Activated T-cell treated with anti-CD3 and anti-CD28 coated beads for 1 hour (primary cell): Measurements from ENCODE around the gene PLA2G1B.
"Not testable (repeated sequence)": the region's sequence is repeated elsewhere in the genome, so short reads cannot be mapped to it uniquely, and the experiment has no call there.

ENCODE experiments used
- DNase-seq: peaks from one replicate; pipeline ENCODE4 v3.0.0-alpha.2; 2020; ENCODE audit warnings: low read depth

PLA2G1B gene

DNA sequence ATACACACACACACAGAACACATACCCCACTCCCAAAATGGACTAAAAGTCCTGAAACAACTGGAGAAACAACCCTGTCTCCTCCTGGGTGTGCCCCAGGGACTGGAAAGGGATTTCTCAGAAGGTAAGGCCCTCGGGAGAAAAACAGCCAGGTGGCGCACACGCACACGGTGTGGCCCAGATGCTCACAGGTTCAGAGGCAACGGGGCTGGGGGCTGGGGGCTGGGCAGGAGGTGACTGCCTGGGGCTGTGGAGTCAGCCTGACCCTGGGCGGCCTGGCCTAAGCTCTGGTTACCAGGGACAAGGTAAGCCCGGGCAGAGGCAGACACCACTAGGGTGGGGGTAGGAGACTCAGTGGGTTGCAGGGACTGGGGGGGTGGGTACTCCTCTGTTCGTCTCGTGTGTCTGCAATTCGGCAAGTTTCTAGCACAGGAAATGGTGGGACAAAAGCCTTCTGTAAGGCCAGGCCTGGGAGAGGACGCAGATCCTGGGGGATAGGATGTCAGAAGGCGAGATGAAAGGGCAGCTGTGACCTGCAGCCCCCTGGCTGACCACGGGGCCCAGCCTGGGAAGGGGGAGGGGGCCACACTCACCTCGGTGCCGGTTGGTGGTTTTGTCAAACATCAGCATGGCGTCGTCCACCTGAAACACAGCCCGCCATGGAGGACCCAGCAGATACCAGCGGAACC, 31.0 kb upstream of the PLA2G1B start:
- DNase-seq: no peak

DNA sequence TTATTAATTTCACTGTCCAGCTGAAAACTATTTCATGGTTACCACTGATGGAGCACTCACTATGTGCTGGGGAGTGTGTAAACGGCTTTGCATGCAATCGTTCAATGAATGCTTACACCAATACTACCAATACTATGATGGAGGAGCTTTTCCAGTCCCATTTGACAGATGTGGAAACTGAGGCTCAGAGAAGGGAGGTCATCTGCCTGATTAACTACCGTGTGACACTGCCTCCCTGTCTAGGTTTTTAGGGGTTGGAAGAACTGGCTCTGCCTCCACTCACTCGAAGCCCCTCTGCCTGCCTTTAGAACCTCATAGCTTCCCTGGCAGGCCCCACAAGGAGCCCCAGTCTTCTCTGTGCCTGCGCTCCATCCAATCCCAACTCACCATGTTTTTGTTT, 29.5 kb upstream of the PLA2G1B start:
- DNase-seq: no peak

DNA sequence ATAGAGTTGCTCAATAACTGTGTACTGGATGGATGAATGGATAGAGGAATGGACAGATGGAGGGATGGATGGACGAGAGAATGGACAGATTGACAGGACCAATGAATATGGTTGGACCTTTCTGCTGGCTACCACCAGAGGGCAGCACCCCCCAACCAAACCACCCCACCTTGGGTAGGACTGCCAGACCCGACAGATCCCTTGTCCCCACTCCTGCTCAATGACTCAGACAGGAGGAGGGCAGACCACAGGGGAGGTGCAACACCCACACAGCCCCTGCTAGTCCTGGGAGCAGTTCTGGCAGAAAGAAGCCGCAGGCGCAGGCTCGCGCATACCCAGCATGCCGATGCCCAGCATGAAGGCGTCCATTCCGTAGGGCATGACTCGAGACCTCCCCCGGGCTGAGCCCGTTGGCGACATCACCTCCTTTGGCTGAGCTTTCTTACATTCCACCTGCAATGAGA, 29.0 kb upstream of the PLA2G1B start:
- DNase-seq: peak; percentile 65

DNA sequence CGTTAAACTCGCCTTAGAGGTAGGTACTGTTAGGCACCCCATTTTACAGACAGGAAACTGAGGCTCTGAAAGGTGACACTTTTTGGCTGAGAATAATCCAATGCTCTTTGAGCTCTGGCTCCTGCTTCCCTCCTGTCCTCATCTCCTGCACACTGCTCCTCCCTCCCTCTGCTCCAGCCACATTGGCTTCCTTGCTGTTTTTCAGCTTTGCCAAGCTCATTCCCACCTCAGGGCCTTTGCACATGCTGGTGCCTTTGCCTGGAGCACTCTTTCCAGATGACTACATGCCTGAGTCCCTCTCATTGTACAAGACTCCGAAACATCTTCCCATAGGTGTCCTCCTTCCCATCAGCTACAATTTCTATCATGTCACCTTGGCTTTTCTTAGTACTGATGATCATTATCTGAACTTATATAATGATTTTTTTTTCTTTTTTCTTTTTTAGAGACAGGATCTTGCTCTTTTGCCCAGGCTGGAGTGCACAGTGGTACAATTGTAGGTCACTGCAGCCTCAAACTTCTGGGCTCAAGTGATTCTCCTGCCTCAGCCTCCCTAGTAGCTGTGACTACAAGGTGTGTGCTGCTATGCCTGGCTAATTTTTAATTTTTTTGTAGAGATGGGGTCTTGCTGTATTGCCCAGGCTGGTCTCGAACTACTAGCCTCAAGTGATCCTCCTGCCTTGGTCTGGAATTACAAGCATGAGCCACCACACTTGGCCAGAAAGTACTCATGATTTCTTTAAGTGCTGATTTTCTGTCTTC, 26.2 kb upstream of the PLA2G1B start:
- no peak for DNase-seq

DNA sequence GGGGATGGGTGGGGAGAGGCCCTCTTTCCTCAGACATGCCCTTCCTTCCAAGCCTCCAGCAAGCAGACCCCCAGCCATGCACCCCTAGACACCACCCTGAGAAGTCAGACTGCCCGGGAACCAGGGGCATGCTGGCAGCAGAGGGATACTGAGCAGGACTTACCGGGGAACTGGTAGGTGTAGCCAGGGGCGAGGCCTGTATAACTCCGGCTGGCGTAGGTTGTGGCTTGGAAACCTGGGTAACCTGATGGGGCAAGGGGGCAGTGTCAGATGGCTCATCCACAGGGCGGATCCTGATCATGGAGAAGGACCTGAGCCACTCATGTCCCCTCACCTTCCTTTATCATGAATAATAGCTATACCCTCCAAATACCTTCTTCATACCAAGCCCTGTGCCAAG, 25.6 kb upstream of the PLA2G1B start:
- no peak for DNase-seq

DNA sequence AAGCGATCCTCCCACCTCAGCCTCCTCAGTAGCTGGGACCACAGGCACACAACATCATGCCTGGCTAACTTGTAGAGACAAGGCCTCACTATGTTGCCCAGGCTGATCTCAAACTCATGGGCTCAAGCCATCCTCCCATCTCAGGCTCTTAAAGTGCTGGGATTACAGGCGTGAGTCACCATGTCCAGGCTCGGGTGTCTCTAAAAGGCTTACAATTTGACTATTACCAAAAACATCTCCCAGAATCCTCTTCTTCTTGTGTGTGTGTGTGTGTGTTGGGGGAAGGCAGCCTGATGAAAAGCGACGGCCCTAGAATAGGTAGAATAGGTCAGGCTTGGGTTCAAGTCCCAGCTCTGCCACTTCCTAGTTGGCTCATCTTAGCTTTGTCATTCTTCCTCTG, 24.5 kb upstream of the PLA2G1B start:
- DNase-seq: no peak

DNA sequence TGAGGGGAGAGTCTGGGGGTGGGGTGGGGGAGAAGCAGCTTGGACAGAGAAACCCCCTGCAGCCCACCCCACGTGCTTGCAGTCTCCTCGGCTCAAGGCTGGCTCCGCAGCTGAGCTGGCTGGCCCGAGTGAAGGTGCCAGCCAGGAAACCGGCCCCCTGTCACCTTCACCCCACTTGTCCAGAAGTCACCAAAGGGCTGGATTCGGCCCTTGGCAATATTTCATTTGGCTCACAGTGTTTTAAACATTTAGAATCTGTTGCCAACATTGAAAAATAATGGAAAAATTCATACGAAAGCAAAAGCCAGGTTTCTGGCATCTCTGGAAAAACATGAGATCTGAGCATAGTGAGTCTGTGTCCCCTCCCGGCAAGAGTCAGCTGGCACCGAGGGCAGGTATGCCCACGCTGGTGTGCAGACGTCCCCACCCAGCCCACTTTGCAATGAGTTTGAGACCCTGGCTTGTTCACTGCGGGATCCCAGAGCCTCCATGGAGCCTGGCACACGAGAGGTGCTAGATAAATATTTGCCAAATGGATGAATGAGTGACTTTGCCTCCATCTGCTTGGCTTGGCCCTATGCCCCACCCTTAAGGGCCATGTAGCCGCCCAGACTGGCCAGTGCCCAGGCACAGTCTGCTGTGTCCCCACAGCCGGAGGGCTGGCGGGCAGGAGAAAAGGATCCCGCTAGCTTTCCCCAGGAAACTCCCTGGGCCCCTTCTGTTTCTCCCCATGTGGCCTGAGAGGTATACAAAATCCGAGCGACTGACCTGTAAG, 23.2 kb upstream of the PLA2G1B start:
- DNase-seq: no peak

DNA sequence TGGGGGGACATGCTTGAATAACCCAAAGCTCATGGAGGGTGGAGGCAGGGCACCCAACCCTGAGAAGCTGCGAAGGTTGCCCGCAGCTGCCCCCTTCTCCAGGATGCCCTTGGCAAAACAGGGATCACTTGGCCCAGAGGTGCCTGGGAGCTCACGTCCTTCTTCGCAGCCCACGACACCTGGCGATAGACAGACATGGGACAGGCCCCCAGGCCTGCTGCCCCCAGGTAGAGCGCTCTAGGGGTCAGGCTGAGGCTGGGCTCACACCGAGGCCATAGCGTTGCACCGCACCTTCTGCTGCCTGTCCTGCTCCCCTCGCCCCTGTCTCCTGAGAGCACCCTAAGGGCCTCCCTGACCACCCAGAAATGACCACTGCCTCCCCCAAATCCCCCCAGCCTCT, 20.2 kb upstream of the PLA2G1B start:
- DNase-seq: no peak

DNA sequence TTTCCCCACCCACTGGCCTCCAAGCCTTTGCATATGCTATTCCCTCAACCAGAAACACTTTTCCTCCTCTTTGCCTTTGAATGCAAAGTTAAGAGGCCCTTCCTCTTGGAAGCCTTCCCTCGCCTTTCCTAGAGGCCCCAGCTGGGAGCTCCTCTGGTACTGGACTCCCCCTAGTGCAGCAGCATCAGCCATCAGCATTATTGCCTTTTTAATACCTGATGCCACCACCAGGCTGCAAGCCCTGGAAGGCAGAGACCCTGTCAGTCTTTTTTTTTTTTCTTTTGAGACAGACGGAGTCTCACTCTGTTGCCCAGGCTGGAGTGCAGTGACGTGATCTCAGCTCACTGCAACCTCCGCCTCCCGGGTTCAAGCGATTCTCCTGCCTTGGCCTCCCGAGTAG, 19.1 kb upstream of the PLA2G1B start:
- no peak for DNase-seq

DNA sequence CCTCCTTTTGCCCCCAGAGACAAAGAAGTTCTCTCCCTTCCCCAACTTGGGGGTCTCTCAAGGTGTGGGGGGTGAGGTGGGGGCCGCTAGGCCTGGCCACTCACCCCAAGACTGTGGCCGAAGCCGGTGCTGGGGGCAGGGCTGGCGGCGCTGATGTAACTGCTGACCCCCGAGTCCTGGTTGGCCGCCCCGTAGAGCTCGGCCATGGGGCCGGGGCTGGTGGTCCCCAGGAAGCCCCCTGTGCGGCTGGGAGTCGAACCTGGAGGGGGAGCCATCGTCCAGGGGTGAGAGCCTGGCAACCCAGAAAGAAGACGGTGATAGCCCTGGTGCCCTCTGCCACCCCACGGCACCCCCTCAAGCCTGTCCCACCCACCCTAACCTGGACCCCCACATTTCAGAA, 18.5 kb upstream of the PLA2G1B start:
- no peak for DNase-seq

DNA sequence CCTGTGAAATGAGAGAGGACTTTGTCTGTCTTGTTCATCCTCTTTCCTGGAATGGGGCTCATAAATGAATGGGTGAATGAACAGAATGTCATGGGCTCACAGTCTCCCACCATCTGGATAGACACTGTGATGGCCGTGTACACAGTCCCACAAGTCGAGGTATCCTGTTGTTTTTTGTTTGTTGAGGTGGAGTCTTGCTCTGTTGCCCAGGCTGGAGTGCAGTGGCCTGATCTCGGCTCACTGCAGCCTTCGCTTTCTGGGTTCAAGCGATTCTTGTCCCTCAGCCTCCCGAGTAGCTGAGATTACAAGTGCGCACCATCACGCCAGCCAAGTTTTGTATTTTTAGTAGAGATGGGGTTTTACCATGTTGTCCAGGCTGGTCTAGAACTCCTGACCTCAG, 16.1 kb upstream of the PLA2G1B start:
- DNase-seq: no peak

DNA sequence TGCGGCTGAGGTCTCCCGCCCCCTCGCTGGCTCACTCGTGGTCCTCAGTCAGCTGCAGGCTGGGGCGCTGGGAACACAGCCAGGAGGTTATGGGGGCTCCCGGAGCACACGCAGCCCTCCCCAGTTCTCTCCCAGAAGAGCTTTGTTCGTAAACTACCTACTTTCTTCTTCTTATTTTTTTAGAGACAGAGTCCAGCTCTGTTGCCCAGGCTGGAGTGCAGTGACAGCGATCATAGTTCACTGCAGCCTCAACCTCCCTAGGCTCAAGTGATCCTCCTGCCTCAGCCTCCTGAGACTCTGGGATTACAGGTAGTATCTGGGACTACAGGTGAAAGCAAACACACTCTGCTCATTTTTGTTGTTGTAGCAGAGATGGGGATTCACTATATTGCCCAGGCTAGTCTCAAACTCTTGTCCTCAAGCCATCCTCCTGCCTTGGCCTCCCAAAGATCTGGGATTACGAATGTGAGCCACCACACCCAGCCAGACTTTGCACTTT, 15.5 kb upstream of the PLA2G1B start:
- no peak for DNase-seq

DNA sequence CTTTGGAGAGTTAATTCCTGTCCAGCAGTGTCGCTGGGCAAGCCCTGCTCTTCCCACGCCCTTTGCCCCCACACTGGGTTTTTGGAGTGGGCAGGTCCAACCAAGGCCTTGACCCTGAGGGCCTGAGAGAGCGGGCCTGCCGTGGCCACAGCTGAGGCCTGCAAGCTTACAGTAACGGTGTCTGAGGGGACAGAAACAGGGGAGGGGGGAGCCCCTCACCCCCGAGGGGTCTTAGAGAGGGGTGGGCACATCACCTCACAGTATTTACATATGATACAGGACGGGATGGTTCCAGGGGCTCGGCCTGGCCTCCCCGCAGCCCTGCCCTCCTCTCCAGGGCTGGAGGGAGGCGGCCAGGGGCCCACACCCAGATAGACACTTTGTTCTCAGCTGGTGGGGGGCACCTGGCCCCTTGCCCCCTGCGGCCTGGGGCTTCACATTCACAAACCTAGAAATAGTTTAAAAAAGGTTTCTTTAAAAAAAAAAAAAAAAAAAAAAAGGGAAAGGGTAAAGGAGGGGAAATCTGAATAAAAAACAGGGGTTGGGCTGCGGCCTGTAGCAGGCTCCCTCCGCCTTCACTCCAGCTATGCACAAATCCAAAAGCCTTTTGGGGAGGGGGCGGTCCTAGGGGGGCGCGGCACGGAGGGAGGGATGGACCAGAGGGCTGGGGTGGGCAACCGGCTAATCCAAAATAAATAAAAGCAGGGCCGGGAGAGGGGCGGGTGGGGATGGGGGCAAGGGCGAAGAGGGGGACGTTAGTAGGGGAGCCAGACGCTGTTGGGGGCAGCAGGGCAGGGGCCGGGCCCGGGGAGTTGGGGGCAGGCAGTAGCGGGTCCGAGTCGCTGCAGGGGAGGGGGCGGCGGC, 14.8 kb upstream of the PLA2G1B start:
- DNase-seq: no peak

DNA sequence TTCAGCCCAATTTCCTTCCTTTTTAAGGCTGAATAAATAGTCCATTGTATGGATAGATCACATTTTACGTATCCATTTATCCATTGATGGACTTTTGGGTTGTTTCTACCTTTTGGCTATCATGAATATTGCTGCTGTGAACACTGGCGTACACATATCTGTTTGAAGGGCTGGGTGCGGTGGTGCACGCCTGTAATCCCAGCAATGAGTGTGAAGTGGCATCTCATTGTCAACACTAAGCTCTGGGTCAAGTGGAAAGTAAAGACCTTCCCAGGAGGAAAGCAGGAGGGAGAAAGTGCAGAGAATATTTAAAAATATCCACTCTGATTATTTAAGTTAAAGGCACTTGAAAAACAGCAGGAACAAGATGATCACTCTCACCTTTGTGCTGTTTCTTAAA, 11.7 kb upstream of the PLA2G1B start:
- no peak for DNase-seq

DNA sequence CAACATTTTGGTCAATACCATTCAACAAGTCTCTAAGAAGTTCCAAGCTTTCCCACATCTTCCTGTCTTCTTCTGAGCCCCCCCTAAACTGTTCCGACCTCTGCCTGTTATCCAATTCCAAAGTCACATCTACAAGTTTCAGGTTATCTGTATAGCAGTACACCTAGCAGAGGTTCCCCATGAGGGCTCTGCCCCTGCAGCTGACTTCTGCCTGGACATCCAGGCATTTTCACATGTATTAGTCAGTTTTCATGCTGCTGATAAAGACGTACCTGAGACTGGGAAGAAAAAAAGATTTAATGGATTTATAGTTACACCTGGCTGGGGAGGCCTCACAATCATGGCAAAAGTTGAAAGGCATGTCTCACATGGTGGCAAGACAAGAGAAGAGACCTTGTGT, 10.2 kb upstream of the PLA2G1B start:
- DNase-seq: no peak

DNA sequence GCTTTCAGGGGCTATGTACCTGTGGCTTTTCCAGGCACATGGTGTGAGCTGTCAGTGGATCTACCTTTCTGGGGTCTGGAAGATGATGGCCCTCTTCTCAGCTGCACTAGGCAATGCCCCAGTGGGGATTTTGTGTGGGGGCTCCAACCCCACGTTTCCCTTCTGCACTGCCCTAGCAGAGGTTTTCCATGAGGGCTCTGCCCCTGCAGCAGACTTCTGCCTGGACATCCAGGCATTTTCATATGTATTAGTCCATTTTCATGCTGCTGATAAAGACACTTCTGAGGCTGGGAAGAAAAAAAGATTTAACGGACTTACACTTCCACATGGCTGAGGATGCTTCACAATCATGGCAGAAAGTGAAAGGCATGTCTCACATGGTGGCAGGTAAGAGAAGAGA, 8.8 kb upstream of the PLA2G1B start:
- not testable (repeated sequence) for DNase-seq

DNA sequence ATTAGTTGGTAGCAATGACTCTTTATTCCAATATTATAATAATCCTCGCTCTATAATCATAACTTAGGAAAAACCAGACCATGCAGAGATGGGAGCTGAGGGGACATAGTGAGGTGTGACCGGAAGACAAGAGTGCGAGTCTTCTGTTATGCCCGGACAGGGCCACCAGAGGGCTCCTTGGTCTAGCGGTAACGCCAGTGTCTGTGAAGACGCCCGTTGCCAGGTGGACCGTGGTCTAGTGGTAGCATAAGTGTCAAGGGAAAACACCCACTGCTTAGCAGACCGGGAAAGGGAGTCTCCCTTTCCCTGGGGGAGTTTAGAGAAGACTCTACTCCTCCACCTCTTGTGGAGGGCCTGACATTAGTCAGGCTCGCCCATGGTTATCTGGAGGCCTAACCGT, 7.9 kb upstream of the PLA2G1B start:
- DNase-seq: peak; percentile 8

DNA sequence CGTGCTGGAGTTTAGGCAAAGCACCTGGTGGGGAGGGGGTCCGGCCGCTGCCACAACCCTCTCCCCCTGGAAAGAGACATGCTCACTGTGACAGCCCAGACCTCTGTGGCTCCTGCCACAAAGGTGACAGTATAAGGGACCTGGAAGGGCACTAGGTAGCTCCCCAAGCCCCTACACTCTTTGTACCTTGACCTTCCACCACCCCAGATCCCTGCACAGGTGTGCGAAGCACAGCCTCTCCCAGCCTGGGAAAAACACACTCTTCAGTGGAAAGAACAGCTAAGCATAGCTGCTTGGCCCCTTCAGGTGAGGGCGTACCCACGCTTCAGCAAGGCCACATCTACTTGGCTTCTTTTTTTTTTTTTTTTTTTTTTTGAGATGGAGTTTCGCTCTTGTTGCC, 4.9 kb upstream of the PLA2G1B start:
- DNase-seq: no peak

DNA sequence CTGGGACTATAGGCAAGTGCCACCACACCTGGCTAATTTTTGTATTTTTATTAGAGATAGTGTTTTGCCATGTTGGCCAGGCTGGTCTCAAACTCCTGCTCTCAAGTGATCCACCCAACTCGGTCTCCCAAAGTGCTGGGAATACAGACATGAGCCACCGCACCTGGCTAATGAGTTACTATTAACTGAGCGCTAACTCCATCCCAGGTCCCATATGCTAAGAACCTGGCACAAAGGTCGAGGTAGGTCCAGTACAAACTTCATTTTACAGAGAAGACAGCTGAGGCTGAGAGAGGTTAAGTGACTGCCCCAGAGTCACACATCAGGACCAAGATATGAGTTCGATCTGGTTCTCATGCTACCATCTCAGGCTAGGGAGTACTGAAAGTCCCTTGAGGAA, 4.5 kb upstream of the PLA2G1B start:
- DNase-seq: no peak

DNA sequence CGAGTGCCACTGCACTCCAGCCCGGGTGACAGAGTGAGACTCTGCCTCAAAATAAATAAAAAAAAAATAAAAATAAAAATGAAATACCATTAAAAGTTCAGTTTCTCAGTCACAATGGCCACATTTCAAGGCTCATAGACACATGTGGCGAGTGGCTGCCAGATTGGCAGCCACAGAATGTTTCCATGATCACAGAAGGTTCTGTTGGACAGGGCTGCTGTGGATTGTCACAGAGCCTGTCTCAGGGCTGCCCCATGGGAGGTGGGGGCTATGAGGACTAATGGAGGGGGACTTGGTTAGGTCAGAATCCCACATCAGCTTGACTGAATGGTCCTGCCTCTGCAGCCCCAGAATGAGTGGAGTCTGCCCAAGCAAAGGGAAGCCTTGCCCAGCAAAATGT, 3.8 kb upstream of the PLA2G1B start:
- no peak for DNase-seq

DNA sequence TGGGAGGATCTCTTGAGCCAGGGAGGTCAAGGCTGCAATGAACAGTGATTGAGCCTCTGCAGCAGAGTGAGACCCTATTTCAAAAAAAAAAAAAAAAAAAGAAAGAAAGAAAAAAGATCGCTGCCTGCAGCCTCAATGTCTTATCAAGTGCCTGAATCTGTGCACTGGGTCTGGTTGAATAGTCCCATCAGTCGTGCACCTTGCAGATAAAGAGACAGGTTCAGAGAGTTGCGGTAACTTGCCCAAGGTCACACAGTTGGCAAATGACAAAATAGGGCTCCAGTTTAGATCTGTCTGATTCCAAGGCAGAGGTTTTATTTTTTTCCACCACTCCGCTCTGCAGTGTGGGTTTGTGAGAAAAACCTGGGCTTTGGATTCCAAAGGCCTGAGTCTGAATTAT, 649 bp upstream of the PLA2G1B start:
- no peak for DNase-seq

DNA sequence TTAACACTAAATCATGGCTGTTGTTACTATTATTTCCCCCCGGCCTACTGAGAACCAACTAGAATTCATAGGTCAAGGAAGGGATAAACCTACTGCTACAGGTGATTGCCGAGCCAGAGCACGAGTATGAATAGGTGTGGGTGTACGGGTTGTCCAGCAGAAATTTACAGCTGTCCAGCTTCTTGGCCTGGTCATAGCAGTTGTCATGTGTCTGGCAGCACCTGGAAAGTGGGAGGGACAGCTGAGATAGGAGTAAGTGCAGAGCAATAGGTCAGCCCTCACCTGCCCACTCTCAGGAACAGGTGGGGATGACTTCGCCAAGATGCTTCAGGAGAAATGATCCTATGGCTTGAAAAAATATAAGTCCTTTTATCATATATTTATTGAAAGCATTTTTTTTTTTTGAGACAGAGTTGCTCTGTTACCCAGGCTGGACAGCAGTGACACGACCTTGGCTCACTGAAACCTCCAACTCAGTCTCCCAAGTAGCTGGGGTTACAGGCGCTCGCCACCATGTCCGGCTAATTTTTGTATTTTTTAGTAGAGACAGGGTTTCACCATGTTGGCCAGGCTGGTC, 2.6 kb downstream of the PLA2G1B start:
- DNase-seq: no peak
